ENCODE results near the gene SBNO1.

DNA sequence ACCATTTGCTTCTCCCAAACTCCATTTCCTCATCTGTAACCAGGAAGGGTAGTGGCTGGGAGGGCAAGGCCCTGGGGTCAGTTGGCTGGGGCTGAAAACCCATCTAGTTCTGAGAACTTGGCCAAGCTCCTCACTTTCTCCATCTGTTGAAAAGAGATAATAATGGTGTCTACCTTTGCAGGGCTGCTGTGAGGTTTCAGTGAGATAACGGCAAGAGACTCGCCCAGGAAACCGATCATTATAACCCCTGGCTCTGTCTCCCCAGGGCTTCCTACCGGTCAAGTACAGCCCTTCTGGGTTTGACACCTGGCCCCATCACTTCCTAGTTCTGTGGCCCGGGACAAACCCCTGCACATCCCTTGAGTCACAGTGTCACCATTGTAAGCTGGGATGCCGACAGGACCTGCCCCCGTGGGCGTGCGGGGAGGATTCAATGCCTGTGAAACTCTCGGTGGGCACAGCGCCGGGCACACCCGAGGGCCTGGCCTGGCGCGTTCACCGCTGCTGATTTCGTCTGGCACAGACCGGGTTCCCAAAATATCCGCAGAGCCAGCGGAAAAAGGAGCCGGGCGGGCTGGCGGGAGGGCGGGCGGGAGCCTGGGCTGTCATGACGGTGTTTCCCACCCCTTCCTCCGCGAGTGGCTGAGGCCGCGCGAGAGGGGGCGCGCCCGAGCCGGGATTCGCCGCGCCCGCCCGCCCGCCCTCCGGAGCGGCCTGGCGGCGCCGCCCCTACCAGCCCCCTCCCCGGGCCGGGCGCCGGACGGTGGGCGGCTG is 23.7 kb upstream of the SBNO1 start:
- TF ChIP-seq EZH2 (IDR thresholded peaks at IDR 0.05; ENCODE audit: borderline replicate concordance, low read depth, low read length, poor library complexity, severe bottlenecking): no peak
- TF ChIP-seq, protein P1, sequence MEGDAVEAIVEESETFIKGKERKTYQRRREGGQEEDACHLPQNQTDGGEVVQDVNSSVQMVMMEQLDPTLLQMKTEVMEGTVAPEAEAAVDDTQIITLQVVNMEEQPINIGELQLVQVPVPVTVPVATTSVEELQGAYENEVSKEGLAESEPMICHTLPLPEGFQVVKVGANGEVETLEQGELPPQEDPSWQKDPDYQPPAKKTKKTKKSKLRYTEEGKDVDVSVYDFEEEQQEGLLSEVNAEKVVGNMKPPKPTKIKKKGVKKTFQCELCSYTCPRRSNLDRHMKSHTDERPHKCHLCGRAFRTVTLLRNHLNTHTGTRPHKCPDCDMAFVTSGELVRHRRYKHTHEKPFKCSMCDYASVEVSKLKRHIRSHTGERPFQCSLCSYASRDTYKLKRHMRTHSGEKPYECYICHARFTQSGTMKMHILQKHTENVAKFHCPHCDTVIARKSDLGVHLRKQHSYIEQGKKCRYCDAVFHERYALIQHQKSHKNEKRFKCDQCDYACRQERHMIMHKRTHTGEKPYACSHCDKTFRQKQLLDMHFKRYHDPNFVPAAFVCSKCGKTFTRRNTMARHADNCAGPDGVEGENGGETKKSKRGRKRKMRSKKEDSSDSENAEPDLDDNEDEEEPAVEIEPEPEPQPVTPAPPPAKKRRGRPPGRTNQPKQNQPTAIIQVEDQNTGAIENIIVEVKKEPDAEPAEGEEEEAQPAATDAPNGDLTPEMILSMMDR (conservative IDR thresholded peaks at IDR 0.05; ENCODE audit: low read depth, low read length): no peak

All from A673 (cell line).